GM12873 (cell line): ENCODE measurements around the gene TCTN2.

Source experiments
- TF ChIP-seq, protein P1 (sequence below): IDR thresholded peaks from 2 replicates; pipeline ENCODE4 v1.5.1; 2012; ENCODE audit warnings: low read depth, mild to moderate bottlenecking, moderate library complexity, low read length, control low read depth; ENCODE audit not compliant: insufficient read depth; ENCODE audit errors: missing control alignments

Gene TCTN2

DNA sequence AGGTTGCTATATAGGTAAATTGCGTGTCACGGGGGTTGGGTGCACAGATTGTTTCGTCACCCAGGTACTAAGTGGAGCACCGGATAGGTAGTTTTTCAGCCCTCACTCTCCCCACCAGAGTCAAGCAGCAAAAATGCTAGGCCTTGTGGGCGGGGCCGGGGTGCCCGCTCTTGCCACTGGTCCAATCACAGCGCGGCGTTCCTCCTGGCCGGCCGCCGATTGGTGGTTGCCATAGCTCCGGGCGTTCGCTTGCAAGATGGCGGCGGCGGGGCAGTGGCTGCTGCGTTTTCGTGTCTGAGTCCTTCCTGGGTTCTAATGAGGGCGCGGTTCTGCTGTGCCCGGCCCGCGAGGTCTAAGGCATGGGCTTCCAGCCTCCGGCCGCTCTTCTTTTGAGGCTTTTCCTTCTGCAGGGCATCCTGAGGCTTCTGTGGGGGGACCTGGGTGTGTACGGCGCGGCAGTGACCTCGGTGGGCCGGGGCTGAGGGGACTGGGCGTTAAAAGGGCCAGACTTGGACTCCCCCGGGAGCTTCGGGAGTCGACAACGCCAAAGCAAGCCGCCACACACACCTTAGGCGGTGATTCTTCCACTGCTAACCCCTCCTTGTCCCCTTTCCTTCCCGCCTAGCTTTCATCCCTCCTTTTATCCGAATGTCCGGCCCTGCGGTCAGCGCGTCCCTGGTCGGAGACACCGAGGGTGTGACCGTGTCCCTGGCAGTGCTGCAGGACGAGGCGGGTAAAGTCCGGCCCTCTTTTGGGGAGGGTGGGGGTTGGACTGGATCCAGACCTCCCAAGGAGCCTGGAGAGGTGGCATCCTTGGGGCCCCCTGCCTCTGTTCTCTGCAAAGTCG is at the start of gene TCTN2:
Gene TCTN2, plus strand, starts transcription at position 232 of the 847 bp plus-strand sequence. Its CDS starts 128 bp downstream, at position 360.
- TF ChIP-seq, protein P1, sequence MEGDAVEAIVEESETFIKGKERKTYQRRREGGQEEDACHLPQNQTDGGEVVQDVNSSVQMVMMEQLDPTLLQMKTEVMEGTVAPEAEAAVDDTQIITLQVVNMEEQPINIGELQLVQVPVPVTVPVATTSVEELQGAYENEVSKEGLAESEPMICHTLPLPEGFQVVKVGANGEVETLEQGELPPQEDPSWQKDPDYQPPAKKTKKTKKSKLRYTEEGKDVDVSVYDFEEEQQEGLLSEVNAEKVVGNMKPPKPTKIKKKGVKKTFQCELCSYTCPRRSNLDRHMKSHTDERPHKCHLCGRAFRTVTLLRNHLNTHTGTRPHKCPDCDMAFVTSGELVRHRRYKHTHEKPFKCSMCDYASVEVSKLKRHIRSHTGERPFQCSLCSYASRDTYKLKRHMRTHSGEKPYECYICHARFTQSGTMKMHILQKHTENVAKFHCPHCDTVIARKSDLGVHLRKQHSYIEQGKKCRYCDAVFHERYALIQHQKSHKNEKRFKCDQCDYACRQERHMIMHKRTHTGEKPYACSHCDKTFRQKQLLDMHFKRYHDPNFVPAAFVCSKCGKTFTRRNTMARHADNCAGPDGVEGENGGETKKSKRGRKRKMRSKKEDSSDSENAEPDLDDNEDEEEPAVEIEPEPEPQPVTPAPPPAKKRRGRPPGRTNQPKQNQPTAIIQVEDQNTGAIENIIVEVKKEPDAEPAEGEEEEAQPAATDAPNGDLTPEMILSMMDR, result no peak

DNA sequence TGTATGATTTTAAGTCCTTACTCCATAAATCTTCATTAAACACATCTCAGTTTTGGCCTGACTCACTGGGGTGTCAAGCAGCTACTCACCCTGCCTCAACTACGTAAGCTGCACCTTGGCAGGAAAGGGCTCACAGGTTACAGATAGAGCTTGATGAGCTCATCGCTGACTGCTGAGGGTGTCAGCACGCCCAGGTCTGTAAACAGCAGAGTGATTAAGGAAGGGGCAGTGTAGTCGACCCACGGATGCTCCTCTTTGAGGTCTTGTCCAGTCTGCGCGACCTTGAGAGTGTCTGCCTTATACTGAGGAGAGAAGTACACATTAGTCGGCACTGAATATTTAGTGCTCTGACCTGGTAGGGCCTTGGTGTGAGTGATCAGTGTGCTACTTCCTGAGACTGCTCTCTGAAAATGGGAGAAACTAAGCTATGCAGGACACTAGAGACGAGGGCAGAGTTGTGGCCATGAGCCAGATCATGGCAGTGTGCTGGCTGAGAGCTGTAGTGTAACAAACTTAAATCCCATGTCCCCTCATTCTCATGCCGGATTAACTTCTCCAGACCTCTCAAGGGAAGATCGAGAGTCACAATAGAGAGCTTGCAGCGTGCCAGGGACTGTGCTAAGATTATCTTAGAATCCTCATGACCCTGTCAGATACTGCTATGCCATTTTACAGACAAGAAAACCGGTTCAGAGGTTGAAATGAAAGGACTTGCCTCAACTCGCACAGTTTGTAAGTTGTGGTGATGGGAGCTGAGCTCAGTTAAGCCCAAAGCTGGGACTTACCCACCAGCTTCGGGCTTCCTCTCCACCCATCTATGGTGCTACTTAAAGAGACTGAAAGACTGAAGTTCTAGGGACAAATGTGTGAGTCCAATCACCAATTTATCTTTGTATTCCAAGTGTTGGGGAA is 49.0 kb upstream of the TCTN2 start:
- TF ChIP-seq, protein P1, result no peak

DNA sequence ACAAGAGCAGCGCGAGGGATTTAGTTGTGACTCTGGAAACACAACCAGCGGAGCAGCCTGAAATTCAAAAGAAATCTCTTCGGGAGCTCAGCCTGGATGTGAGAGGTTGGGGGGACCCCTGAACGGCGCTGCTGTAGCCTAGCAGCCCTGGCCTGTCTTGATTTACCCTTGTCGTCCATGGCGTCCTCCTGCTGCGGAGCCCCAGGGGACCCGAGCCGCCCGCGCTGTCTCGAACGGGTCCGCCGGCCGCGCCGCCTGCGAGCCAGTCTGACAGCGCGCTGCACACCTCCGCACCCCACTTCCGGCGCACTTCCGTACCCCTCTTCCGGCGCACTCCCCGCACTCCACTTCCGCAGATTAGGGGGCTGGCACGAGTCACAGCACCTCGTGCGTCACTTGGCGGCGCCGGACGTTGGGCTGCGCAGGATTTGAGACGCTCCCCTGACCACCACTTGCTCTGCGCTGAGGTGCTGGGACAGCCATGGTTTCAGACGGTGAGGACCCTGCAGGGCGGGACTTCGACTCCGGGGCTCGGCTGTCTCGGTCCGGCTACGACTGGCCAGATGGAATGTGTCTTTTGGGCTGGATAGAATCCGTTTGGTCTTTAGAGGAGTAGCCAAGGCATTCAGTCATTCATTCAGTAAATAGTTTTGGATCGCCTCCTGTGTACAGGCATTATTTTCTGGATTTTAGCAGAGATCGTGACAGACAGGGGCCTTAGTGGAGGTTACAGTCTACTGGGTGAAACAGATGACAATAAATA is 37.4 kb upstream of the TCTN2 start, which contains the start of the genes EIF2B1 and GTF2H3:
Gene EIF2B1, minus strand, starts transcription at position 308 of the 763 bp plus-strand sequence. Its CDS starts 129 bp downstream, at position 179.
Gene GTF2H3, plus strand, starts transcription at position 451 of the 763 bp plus-strand sequence. Its CDS starts 31 bp downstream, at position 482.
- TF ChIP-seq, protein P1, result no peak

DNA sequence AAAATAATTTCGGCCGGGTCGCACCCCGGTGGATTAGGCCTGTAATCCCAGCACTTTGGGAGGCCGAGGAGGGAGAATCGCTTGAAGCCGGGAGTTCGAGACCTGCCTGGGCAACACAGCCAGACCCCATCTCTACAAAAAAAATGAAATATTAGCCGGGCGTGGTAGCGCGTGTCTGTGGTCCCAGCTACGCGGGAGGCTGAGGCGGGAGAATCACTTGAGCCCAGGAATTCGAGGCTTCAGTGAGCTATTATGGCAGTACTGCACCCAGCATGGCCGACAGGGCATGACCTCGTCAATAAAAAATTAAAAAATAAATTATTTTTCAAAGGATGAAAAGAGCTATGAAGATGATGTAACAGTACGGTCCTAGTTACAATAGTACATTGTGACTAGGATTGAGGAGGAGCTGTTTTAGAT is 36.8 kb upstream of the TCTN2 start:
- TF ChIP-seq, protein P1, result no peak

DNA sequence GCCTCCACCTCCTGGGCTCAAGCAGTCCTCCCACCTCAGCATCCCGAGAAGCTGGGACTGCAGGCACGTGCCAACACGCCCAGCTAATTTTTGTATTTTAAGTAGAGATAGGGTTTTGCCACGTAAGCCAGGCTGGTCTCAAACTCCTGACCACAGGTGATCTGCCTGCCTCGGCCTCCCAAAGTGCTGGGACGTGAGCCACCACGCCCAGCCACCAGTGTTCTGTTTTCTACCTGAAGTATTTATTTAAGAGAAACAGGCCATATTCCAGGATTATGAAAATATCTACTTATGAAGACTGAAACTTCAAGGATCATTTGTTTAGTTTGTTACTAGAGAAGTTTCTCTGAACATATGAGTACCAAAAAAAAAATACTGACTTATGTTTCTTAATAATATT is 27.0 kb upstream of the TCTN2 start:
- TF ChIP-seq, protein P1, result no peak

DNA sequence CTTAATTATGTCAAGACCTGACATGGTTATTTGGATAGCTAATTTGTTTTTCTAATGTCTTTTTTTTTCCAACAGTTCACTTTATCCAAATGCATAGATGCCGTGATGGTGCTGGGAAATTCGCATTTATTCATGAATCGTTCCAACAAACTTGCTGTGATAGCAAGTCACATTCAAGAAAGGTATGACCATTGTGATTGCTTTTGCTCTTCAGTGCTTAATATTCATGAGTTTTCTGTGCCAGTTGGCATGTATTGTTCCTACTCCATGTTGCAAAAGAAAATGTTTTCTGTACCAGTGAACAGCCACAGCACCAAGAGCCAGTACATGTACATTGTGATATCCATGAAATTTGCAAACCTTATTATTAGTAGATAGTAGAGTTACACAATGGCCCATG is 25.5 kb upstream of the TCTN2 start:
- TF ChIP-seq, protein P1, result no peak
